ENCODE measurements around the gene UBTD1. TPM values are rescaled to one million over a fixed set of nuclear protein-coding genes. Genes with fewer than 3 reads are reported as not detected.

UBTD1 gene
- total RNA-seq, 1 donor = 22.1 TPM

DNA sequence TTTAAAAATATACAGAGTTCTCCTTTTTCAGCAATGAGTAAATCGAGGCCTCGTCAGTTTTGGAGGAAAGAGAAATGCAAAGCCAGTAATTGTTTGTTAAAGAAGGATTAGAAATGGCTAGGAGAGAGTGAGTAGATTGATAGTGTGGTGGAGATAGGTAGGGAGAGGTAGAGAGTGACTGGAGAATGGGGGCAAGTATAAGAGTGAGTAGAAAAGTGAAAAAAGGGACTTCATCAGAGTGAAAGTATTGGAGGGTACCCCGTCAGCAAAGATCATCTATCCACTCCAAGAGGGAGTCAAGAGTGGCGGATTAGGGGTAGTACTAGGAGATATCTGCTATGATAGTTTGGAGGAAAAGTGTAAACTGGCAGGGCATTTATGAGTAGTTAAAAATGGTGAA is 64.6 kb downstream of the UBTD1 start:
- no peak for DNase-seq (ENCODE audit: low read depth)
- TF ChIP-seq, protein P1, sequence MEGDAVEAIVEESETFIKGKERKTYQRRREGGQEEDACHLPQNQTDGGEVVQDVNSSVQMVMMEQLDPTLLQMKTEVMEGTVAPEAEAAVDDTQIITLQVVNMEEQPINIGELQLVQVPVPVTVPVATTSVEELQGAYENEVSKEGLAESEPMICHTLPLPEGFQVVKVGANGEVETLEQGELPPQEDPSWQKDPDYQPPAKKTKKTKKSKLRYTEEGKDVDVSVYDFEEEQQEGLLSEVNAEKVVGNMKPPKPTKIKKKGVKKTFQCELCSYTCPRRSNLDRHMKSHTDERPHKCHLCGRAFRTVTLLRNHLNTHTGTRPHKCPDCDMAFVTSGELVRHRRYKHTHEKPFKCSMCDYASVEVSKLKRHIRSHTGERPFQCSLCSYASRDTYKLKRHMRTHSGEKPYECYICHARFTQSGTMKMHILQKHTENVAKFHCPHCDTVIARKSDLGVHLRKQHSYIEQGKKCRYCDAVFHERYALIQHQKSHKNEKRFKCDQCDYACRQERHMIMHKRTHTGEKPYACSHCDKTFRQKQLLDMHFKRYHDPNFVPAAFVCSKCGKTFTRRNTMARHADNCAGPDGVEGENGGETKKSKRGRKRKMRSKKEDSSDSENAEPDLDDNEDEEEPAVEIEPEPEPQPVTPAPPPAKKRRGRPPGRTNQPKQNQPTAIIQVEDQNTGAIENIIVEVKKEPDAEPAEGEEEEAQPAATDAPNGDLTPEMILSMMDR (IDR thresholded peaks at IDR 0.05; ENCODE audit: insufficient read depth, low read length) = no peak
- no peak overlapping the region for H3K4me3 ChIP-seq (ENCODE audit: low read depth, low read length)

DNA sequence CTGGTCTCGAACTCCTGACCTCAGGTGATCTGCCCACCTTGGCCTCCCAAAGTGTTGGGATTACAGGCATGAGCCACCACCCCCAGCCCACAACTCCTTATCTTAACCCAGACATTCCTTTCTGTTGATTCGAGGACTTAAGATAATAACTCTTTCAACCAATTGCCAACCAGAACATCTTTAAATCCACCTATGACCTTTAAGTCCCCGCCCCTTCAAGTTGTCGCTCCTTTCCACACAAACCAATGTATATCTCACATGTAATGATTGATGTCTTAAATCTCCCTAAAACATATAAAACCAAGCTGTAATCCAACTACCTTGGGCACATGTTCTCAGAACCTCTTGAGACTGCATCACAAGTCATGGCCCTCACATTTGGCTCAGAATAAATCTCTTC is 66.1 kb downstream of the UBTD1 start:
- TF ChIP-seq, protein P1 (IDR thresholded peaks at IDR 0.05; ENCODE audit: insufficient read depth, low read length) = no peak
- H3K4me3 ChIP-seq (ENCODE audit: low read depth, low read length) = no peak overlapping the region
- DNase-seq (ENCODE audit: low read depth) = no peak

DNA sequence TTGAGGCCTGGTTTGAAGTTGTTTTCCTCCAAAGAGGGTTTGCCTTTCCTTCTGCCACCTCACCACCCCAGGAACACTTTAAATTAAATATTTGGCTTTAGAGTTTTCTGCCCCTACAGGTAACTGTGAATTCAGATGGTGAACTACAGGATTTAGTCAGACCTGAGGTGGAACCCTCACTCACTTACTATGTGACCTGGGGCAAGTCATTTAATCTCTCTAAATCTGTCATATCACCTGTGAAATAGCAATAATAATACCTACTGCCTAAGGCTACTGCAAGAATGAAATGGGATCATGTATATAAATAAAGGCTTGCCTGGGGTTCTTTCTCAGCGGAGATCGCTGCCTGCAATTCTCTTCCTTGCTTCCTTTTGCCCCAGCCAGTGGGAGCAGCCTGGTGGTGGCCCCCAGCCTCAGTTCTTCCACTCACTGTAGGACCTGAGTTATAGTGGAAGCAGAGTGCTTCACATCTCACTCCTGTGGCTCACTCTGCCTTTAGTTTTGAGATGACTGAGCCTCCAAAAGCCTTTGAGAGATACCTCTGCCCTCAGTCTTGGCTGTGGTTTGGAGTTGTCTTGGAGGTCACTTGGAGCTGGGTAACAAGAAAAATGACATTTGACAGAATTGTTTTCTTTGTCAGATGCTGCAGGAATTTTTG is 67.7 kb downstream of the UBTD1 start:
- no peak for DNase-seq (ENCODE audit: low read depth)
- no peak overlapping the region for H3K4me3 ChIP-seq (ENCODE audit: low read depth, low read length)
- TF ChIP-seq, protein P1 (IDR thresholded peaks at IDR 0.05; ENCODE audit: insufficient read depth, low read length) = no peak

DNA sequence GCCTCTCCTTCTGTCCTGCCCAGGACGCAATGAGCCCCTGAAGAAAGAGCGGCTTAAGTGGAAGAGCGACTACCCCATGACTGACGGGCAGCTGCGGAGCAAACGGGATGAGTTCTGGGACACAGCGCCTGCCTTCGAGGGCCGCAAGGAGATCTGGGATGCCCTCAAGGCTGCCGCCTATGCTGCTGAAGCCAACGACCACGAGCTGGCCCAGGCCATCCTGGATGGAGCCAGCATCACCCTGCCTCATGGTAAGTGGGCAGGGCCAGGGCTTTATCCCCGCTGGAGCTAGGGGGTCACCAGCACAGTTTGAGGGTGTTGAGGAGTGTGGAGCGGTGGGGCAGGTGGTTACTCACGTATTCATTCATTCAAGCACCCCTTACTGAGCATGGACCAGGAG is 69.2 kb downstream of the UBTD1 start:
- DNase-seq (ENCODE audit: low read depth) = no peak
- TF ChIP-seq, protein P1 (IDR thresholded peaks at IDR 0.05; ENCODE audit: insufficient read depth, low read length) = no peak
- no peak overlapping the region for H3K4me3 ChIP-seq (ENCODE audit: low read depth, low read length)

DNA sequence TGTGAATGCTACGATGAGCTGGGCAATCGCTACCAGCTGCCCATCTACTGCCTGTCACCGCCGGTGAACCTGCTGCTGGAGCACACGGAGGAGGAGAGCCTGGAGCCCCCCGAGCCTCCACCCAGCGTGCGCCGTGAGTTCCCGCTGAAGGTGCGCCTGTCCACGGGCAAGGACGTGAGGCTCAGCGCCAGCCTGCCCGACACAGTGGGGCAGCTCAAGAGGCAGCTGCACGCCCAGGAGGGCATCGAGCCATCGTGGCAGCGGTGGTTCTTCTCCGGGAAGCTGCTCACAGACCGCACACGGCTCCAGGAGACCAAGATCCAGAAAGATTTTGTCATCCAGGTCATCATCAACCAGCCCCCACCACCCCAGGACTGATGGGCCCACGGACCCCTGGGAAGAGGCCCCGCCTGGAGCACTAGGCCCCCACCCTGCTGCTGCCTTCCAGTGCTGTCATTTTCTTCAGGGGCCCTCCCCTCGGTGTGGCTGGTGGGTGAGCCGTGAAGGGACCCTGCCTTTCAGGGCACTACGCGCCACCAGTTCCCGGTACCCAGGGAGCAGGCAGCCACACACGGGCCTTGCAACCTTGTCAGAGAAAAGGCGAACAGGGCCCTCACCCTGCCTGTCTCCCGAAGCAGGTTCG is 71.5 kb downstream of the UBTD1 start:
- TF ChIP-seq, protein P1 (IDR thresholded peaks at IDR 0.05; ENCODE audit: insufficient read depth, low read length) = no peak
- no peak overlapping the region for H3K4me3 ChIP-seq (ENCODE audit: low read depth, low read length)
- DNase-seq (ENCODE audit: low read depth) = no peak

DNA sequence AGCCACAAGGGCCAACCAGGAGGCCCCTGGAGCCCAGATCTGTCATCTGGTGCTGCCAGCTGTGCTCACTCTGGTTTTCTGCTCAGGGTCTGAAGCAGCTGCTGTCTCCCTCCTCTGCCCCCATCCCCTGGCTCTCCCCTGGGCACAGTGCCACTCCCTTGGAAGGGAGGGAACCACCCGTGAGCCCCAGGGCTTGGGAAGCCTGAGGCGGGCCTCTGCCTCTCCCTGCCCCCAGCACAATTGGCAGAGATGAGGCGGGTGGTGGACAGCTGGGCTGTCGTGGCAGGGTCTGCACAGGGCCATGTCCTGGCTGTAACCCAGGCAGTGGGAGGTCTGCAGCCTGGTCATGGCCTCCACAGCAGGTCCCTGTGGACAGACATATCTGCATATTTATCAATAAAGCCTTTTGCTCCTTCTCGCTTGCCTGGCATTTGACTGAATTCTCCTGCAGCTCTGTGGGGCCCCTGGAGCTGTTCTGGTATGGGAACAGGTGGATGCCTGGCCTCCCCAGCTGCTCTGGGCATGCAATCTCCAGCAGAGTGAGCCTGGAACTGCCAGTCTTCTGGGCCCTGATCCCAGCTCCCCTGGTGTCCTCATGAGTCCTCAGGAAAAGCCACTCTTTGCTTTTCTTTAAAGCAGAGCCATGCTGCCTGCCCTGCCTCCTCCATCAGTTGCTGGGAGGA is 72.2 kb downstream of the UBTD1 start:
- TF ChIP-seq, protein P1 (IDR thresholded peaks at IDR 0.05; ENCODE audit: insufficient read depth, low read length) = no peak
- no peak for DNase-seq (ENCODE audit: low read depth)
- no peak overlapping the region for H3K4me3 ChIP-seq (ENCODE audit: low read depth, low read length)

Measured in fibroblast of the aortic adventitia (primary cell).